SU-DHL-6 (cell line): ENCODE data around the gene LRRK2.
"Not testable (repeated sequence)": the region's sequence is repeated elsewhere in the genome, so short reads cannot be mapped to it uniquely, and the experiment has no call there.

ENCODE experiments used
- H2AFZ ChIP-seq: fragments of 200-600 bp; sonication (generic); 2 replicates; pipeline ENCODE4 v1.6.1; 2014; ENCODE audit warnings: low read depth, mild to moderate bottlenecking, moderate library complexity, mixed read lengths, antibody characterized with exemption, low read length; ENCODE audit not compliant: severe bottlenecking
- H3F3A ChIP-seq: fragments of 200-600 bp; shearing (Covaris generic); 2 replicates; pipeline ENCODE4 v1.6.0; 2016; ENCODE audit warnings: antibody characterized with exemption, mild to moderate bottlenecking; ENCODE audit not compliant: insufficient read depth
- H3K27ac ChIP-seq: fragments of 200-600 bp; sonication (generic); 2 replicates; pipeline ENCODE4 v1.5.1; 2016; ENCODE audit warnings: low read depth, mild to moderate bottlenecking, low read length, moderate library complexity, mixed read lengths
- H3K27me3 ChIP-seq: fragments of 200-600 bp; sonication (generic), shearing (Covaris generic); 2 replicates; pipeline ENCODE4 v1.6.0; 2014; ENCODE audit warnings: mild to moderate bottlenecking, low read length
- H3K36me3 ChIP-seq: fragments of 200-600 bp; sonication (generic); 2 replicates; pipeline ENCODE4 v1.6.1; 2014; ENCODE audit warnings: mild to moderate bottlenecking, low read length, mixed read lengths
- H3K4me2 ChIP-seq: fragments of 300-600, 200-600 bp; shearing (Covaris generic), sonication (generic); 2 replicates; pipeline ENCODE4 v1.6.0; 2014; ENCODE audit warnings: low read length, low read depth, mild to moderate bottlenecking; ENCODE audit not compliant: poor library complexity, severe bottlenecking
- H3K4me3 ChIP-seq: fragments of 200-600 bp; sonication (generic); 2 replicates; pipeline ENCODE4 v1.5.1; 2014; ENCODE audit warnings: antibody characterized with exemption, low read length, mild to moderate bottlenecking, mixed read lengths; ENCODE audit not compliant: insufficient read depth, poor library complexity, severe bottlenecking
- H3K79me2 ChIP-seq: fragments of 200-600 bp; sonication (generic); 2 replicates; pipeline ENCODE4 v1.6.1; 2014; ENCODE audit warnings: mild to moderate bottlenecking, low read length, moderate library complexity; ENCODE audit not compliant: insufficient read depth
- H3K9ac ChIP-seq: fragments of 200-600 bp; sonication (generic); 2 replicates; pipeline ENCODE4 v1.7.0; 2014; ENCODE audit warnings: mild to moderate bottlenecking, low read length
- H3K9me2 ChIP-seq: fragments of 200-600 bp; sonication (generic); replicated peaks from 2 replicates; pipeline ENCODE4 v1.6.1; 2014; ENCODE audit warnings: low read length; ENCODE audit not compliant: insufficient read depth
- H3K9me3 ChIP-seq: fragments of 200-600 bp; sonication (generic); 2 replicates; pipeline ENCODE4 v1.6.1; 2014; ENCODE audit warnings: low read length, mixed read lengths; ENCODE audit not compliant: insufficient read depth
- H4K20me1 ChIP-seq: fragments of 200-600 bp; sonication (generic); 2 replicates; pipeline ENCODE4 v1.6.1; 2014; ENCODE audit warnings: low read depth, mild to moderate bottlenecking, antibody characterized with exemption, low read length, moderate library complexity, mixed read lengths
- EZH2phosphoT487 ChIP-seq: fragments of 200-600 bp; sonication (generic), shearing (Covaris generic); conservative IDR thresholded peaks from 2 replicates; pipeline ENCODE4 v1.6.1; 2018; ENCODE audit warnings: mild to moderate bottlenecking, antibody characterized with exemption, low read length, moderate library complexity, mixed read lengths
- TF ChIP-seq, protein P1 (sequence below): fragments of 200-600 bp; sonication (generic); IDR thresholded peaks from one replicate; pipeline ENCODE4 v1.5.1; 2017; ENCODE audit warnings: antibody characterized with exemption, mild to moderate bottlenecking, low read length, moderate library complexity; ENCODE audit not compliant: insufficient read depth, poor library complexity, severe bottlenecking

LRRK2 gene

GRCh38 chr12:40209886-40210285, 14.9 kb upstream of the LRRK2 start:
- Histone ChIP-seq H3K4me3 (no peak overlapping the region), H3K27ac (no peak overlapping the region), H3K9ac (no peak overlapping the region), H4K20me1 (no peaks in the 10 kb centered on the region), H2AFZ (no peak overlapping the region), H3K4me2 (no peak overlapping the region), H3F3A (no peaks in the 10 kb centered on the region), H3K9me2 (no peaks in the 10 kb centered on the region), H3K79me2 (no peaks in the 10 kb centered on the region), H3K9me3 (no peaks in the 10 kb centered on the region), H3K36me3 (no peaks in the 10 kb centered on the region), H3K27me3 (no peaks in the 10 kb centered on the region)
- no peak for TF ChIP-seq EZH2phosphoT487

GRCh38 chr12:40211186-40211585, 13.6 kb upstream of the LRRK2 start:
- not testable (repeated sequence) for H4K20me1 ChIP-seq, H3K9me3 ChIP-seq, H2AFZ ChIP-seq, H3K9ac ChIP-seq, H3F3A ChIP-seq, H3K36me3 ChIP-seq, H3K4me2 ChIP-seq, H3K9me2 ChIP-seq, H3K27me3 ChIP-seq, H3K4me3 ChIP-seq, H3K27ac ChIP-seq, H3K79me2 ChIP-seq

- no peaks in the 10 kb centered on the region for H3K9me3 ChIP-seq
- H3K4me3 ChIP-seq, result no peak overlapping the region
- no peaks in the 10 kb centered on the region for H4K20me1 ChIP-seq
- no peaks in the 10 kb centered on the region for H3F3A ChIP-seq
- H3K9ac ChIP-seq, result no peak overlapping the region
- no peaks in the 10 kb centered on the region for H3K79me2 ChIP-seq
- H2AFZ ChIP-seq, result no peak overlapping the region
- no peaks in the 10 kb centered on the region for H3K36me3 ChIP-seq
- no peak for TF ChIP-seq EZH2phosphoT487
- TF ChIP-seq, protein P1, sequence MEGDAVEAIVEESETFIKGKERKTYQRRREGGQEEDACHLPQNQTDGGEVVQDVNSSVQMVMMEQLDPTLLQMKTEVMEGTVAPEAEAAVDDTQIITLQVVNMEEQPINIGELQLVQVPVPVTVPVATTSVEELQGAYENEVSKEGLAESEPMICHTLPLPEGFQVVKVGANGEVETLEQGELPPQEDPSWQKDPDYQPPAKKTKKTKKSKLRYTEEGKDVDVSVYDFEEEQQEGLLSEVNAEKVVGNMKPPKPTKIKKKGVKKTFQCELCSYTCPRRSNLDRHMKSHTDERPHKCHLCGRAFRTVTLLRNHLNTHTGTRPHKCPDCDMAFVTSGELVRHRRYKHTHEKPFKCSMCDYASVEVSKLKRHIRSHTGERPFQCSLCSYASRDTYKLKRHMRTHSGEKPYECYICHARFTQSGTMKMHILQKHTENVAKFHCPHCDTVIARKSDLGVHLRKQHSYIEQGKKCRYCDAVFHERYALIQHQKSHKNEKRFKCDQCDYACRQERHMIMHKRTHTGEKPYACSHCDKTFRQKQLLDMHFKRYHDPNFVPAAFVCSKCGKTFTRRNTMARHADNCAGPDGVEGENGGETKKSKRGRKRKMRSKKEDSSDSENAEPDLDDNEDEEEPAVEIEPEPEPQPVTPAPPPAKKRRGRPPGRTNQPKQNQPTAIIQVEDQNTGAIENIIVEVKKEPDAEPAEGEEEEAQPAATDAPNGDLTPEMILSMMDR, result no peak
- H3K27ac ChIP-seq, result no peak overlapping the region
- H3K4me2 ChIP-seq, result no peak overlapping the region
- no peaks in the 10 kb centered on the region for H3K9me2 ChIP-seq
- no peaks in the 10 kb centered on the region for H3K27me3 ChIP-seq
These were observed 12.2 kb upstream of the LRRK2 start for GRCh38 chr12:40212566-40212965.

- no peaks in the 10 kb centered on the region for H3K9me2 ChIP-seq
- no peaks in the 10 kb centered on the region for H3K27me3 ChIP-seq
- no peaks in the 10 kb centered on the region for H4K20me1 ChIP-seq
- no peak overlapping the region for H3K4me3 ChIP-seq
- no peaks in the 10 kb centered on the region; the same call in 1 of the 2 replicates for H3F3A ChIP-seq
- H3K9ac ChIP-seq, result no peak overlapping the region
- H3K36me3 ChIP-seq, result no peaks in the 10 kb centered on the region
- H3K79me2 ChIP-seq, result no peaks in the 10 kb centered on the region
- no peak for TF ChIP-seq EZH2phosphoT487
- TF ChIP-seq, protein P1, result no peak
- no peak overlapping the region for H3K27ac ChIP-seq
- H3K4me2 ChIP-seq, result no peak overlapping the region
- H3K9me3 ChIP-seq, result no peaks in the 10 kb centered on the region
- H2AFZ ChIP-seq, result no peak overlapping the region
These were observed 8.8 kb upstream of the LRRK2 start for GRCh38 chr12:40215982-40216381.
